K562 (cell line): ENCODE data around the gene MEGF11. TPM values are rescaled to one million over a fixed set of nuclear protein-coding genes. Genes with fewer than 3 reads are reported as not detected.

Experiments used
- ATAC-seq: fragments of 200-7000 bp; cut with Tn5 transposase; 3 replicates; pipeline ENCODE4 v1.9.1; 2020; ENCODE audit warnings: moderate library complexity
- BruUV-seq: library from RNA; stranded (reverse); fragments of 400-500 nt; replicated peaks from 2 replicates; lab custom pipeline; 2021; lab: Mats Ljungman, UMichigan
- CTCF ChIA-PET: fragments of 300-600 bp; formaldehyde crosslinking; extraction: SDS; loops from one replicate; lab custom pipeline; 2021; ENCODE audit warnings: low intra/inter-chr PET ratio; lab: Yijun Ruan, JAX
- POLR2A ChIA-PET: fragments of 300-600, 350-650 bp; sonication (Branson Sonifier 250); formaldehyde crosslinking; extraction: SDS; loops from one replicate; lab custom pipeline; 2021; ENCODE audit warnings: antibody characterized with exemption, inconsistent platforms; lab: Yijun Ruan, JAX
- DNase-seq, 4 experiments: peaks; one replicate each; pipeline versions ENCODE4 v3.0.0 to v3.0.0-alpha.2; 2011 to 2018; ENCODE audit warnings: low spot score in 3 of 4, mixed read lengths in 3 of 4; ENCODE audit errors: extremely low read depth in 1 of 4
- FAIRE-seq: peaks from 2 replicates; lab custom pipeline; 2011; peaks lifted over from hg19 to GRCh38; lab: Jason Lieb, UNC
- H2AFZ ChIP-seq: 2 replicates; pipeline ENCODE4 v1.6.0; 2011; ENCODE audit warnings: low read depth, low read length, control low read depth, inconsistent platforms
- H3K27ac ChIP-seq: fragments of 200-600 bp; 3 replicates; pipeline ENCODE4 v1.8.0; 2011; ENCODE audit warnings: low read depth, mild to moderate bottlenecking, control low read depth, inconsistent platforms, low read length, moderate library complexity, mixed read lengths; ENCODE audit errors: extremely low read depth
- H3K27me3 ChIP-seq, 2 experiments: fragments of 300-600 bp in 1 of 2; 2 replicates in 1 of 2; 3 replicates in 1 of 2; pipeline versions ENCODE4 v1.6.0 to v1.8.0; 2011; ENCODE audit warnings: inconsistent platforms in 2 of 2, low read length in 2 of 2, mild to moderate bottlenecking in 1 of 2, mixed read lengths in 1 of 2, moderate library complexity in 1 of 2; ENCODE audit not compliant: control insufficient read depth in 2 of 2, insufficient read depth in 2 of 2
- H3K36me3 ChIP-seq: fragments of 300-600 bp; 3 replicates; pipeline ENCODE4 v1.8.0; 2011; ENCODE audit warnings: mild to moderate bottlenecking, low read length, inconsistent platforms; ENCODE audit not compliant: control insufficient read depth, insufficient read depth
- H3K4me1 ChIP-seq, 2 experiments: fragments of 200-600 bp in 1 of 2; replicated peaks in 1 of 2; 2 replicates in 1 of 2; 3 replicates in 1 of 2; pipeline versions ENCODE4 v1.5.1 to v1.8.0; 2011; ENCODE audit warnings: inconsistent platforms in 2 of 2, low read length in 2 of 2, mild to moderate bottlenecking in 1 of 2, mixed read lengths in 1 of 2, moderate library complexity in 1 of 2; ENCODE audit not compliant: control insufficient read depth in 2 of 2, insufficient read depth in 2 of 2
- H3K4me2 ChIP-seq: 2 replicates; pipeline ENCODE4 v1.6.1; 2011; ENCODE audit warnings: low read length, control low read depth, inconsistent platforms, mixed read lengths; ENCODE audit not compliant: insufficient read depth
- H3K4me3 ChIP-seq: fragments of 200-600 bp; sonication (generic), shearing (Covaris generic); 2 replicates; pipeline ENCODE4 v1.5.1; 2016; ENCODE audit warnings: control low read depth, inconsistent platforms
- H3K79me2 ChIP-seq: fragments of 200-600 bp; 3 replicates; pipeline ENCODE4 v1.8.0; 2011; ENCODE audit warnings: low read length, inconsistent platforms; ENCODE audit not compliant: control insufficient read depth, insufficient read depth
- H3K9ac ChIP-seq, 2 experiments: 2 replicates each; pipeline versions ENCODE4 v1.6.0 to v1.6.1; 2011; ENCODE audit warnings: low read depth in 2 of 2, low read length in 2 of 2, control low read depth in 1 of 2, inconsistent platforms in 1 of 2, mild to moderate bottlenecking in 1 of 2, mixed read lengths in 1 of 2; ENCODE audit not compliant: insufficient read depth in 1 of 2
- H3K9me1 ChIP-seq: one replicate; pipeline ENCODE4 v1.6.0; 2011; ENCODE audit warnings: inconsistent platforms, mild to moderate bottlenecking, low read length, moderate library complexity; ENCODE audit not compliant: control insufficient read depth, insufficient read depth
- H3K9me3 ChIP-seq: replicated peaks from 2 replicates; pipeline ENCODE4 v1.5.1; 2011; ENCODE audit warnings: low read depth, low read length, inconsistent platforms; ENCODE audit not compliant: control insufficient read depth, insufficient read depth
- H4K20me1 ChIP-seq: replicated peaks from 2 replicates; pipeline ENCODE4 v1.6.1; 2011; ENCODE audit warnings: low read length, inconsistent platforms, mixed read lengths; ENCODE audit not compliant: control insufficient read depth, insufficient read depth
- CEBPB ChIP-seq: fragments of 450-650 bp; IDR thresholded peaks from 2 replicates; pipeline ENCODE4 v1.6.1; 2016; ENCODE audit warnings: missing genetic modification characterization, missing compliant biosample characterization
- RBM25 ChIP-seq: fragments of 200-400 bp; formaldehyde crosslinking; IDR thresholded peaks from 2 replicates; pipeline ENCODE4 v1.6.1; 2018; ENCODE audit warnings: low read length, low read depth, moderate library complexity; ENCODE audit not compliant: severe bottlenecking
- ZNF318 ChIP-seq, 2 experiments: fragments of 450-650 bp; IDR thresholded peaks; 2 replicates each; pipeline ENCODE4 v1.6.1; 2016; ENCODE audit warnings: mild to moderate bottlenecking in 2 of 2, borderline replicate concordance in 1 of 2, low read depth in 1 of 2, moderate library complexity in 1 of 2
- WGBS: fragments of 100-300 bp; shearing (Covaris generic); methylation state at CpG from one replicate; pipeline ENCODE4 v1.1.6; 2016; ENCODE audit warnings: low coverage, mixed read lengths; ENCODE audit not compliant: insufficient coverage; ENCODE audit errors: missing lambda C conversion rate; 5-methylcytosine and 5-hydroxymethylcytosine counted together
- in situ Hi-C: fragments of 300-500 bp; cut with MboI; formaldehyde crosslinking; loops from 4 replicates; pipeline ENCODE4 v1.15.0; 2018; ENCODE audit warnings: inconsistent platforms, mixed read lengths
- intact Hi-C: fragments of 100-400 bp; cut with micrococcal nuclease; formaldehyde crosslinking; loops from 2 replicates; pipeline ENCODE4 v1.14.2; 2022
- polyA plus RNA-seq, 8 experiments: library from polyadenylated mRNA; depleted of rRNA in 4 of 8; stranded (reverse) in 5 of 8; unstranded in 3 of 8; fragments of >200 nt; fragmentation: Nextera tagmentation in 2 of 8; fragmentation: Illumina TruSeq in 1 of 8; extraction: Ambion mirVana in 2 of 8; extraction: Trizol in 1 of 8; gene quantifications; 2 replicates each; pipeline versions ENCODE4 v1.2.1 to v1.2.3, GENCODE V29; 2011 to 2014; ENCODE audit warnings: inconsistent platforms in 1 of 8, missing spikeins in 1 of 8
- total RNA-seq, 7 experiments: library from RNA; depleted of rRNA in 6 of 7; stranded (reverse); fragments of >200 nt in 6 of 7; fragmentation: Illumina TruSeq in 2 of 7; extraction: Trizol in 2 of 7; gene quantifications; 2 replicates each; pipeline versions ENCODE4 v1.2.1 to v1.2.3, GENCODE V29; 2011 to 2021; ENCODE audit warnings: low replicate concordance in 1 of 7
- TF ChIP-seq, protein P1 (sequence below): fragments of 250-450 bp; sonication (Bioruptor Pico); IDR thresholded peaks from 2 replicates; pipeline ENCODE4 v1.8.0; 2021; ENCODE audit warnings: mild to moderate bottlenecking, moderate library complexity

Gene MEGF11
- total and polyA plus RNA-seq, 9 of the 15 experiments (the other 6 are each of a cell fraction or from before 2014, with no cell fraction given), result 0.06 to 0.23 (median 0.20) TPM; not detected in 6

DNA sequence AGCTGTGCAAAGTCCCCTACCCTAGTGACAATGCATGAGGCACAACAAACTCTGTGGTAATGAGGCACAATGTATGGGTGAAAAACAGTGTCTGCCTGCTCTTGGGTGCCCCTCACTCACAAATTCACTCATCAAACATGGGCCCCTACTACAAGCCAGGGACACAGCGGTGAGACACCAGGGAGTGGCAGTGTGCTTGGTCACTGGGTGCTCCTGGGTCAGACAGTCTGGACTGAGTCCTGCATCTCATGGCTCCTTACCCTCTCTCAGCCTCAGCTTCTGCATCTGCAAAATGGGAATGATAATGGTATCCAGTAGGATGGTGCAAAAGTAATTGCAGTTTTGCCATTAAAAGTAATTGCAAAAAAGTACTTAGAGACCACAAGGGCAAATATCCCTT is 184.7 kb downstream of the MEGF11 start:
- H2AFZ ChIP-seq, result no peak overlapping the region
- no peak for TF ChIP-seq CEBPB
- H3K4me2 ChIP-seq, result no peak overlapping the region
- H3K4me1 ChIP-seq, result no peaks in the 10 kb centered on the region
- FAIRE-seq (no peak), ATAC-seq (no peak), DNase-seq (no peak)
- H3K9me1 ChIP-seq, result no peaks in the 10 kb centered on the region
- POLR2A ChIA-PET, result interaction anchor here (0.6 kb wide), 1 partner anchor 10 kb away, joined by 3 read pairs; no protein-coding TSS in a partner anchor
- H3K9ac ChIP-seq, result no peak overlapping the region
- H3K27me3 ChIP-seq, result peaks cover 18 to 39% of the 10 kb centered on the region in 2 experiments
- intact Hi-C loops (no loop called here), in situ Hi-C loops (no loop called here)
- no peaks in the 10 kb centered on the region for H3K9me3 ChIP-seq
- CTCF ChIA-PET, result no interaction called here
- WGBS, result 0% methylated on average over 1 of the region's 1 CpG
- no TSS peak for BruUV-seq
- no peaks in the 10 kb centered on the region for H3K79me2 ChIP-seq
- no peaks in the 10 kb centered on the region for H3K36me3 ChIP-seq
- no peak overlapping the region for H3K27ac ChIP-seq
- no peak overlapping the region for H3K4me3 ChIP-seq
- H4K20me1 ChIP-seq, result 0 out of 2 replicates have a peak, but pooled peaks cover 2% of the 10 kb centered on the region

GRCh38 chr15:66067687-66068086 is 185.9 kb downstream of the MEGF11 start:
- Histone ChIP-seq H3K4me1 (no peaks in the 10 kb centered on the region), H4K20me1 (0 out of 2 replicates have a peak, but pooled peaks cover 2% of the 10 kb centered on the region), H3K36me3 (no peaks in the 10 kb centered on the region), H3K9ac (no peak overlapping the region), H3K9me3 (no peaks in the 10 kb centered on the region), H3K4me3 (no peak overlapping the region), H3K4me2 (no peak overlapping the region), H3K9me1 (no peaks in the 10 kb centered on the region), H3K27ac (no peak overlapping the region), H2AFZ (no peak overlapping the region), H3K79me2 (no peaks in the 10 kb centered on the region), H3K27me3 (peaks cover 12 to 30% of the 10 kb centered on the region in 2 experiments; a peak in 3 of 5 replicates)
- no TSS peak for BruUV-seq
- ChIA-PET CTCF (no interaction called here), POLR2A (interaction anchor here (1.0 to 1.1 kb wide), 2 partner anchors 25 to 477 kb away, joined by 3 to 4 read pairs; no protein-coding TSS in a partner anchor)
- in situ Hi-C loops (no loop called here), intact Hi-C loops (no loop called here)
- no peak for FAIRE-seq
- DNase-seq, result no peak
- no peak for TF ChIP-seq ZNF318 (IDR thresholded peaks at IDR 0.05; ENCODE audit: borderline replicate concordance in 1 of 2, low read depth in 1 of 2)
- TF ChIP-seq, protein P1, sequence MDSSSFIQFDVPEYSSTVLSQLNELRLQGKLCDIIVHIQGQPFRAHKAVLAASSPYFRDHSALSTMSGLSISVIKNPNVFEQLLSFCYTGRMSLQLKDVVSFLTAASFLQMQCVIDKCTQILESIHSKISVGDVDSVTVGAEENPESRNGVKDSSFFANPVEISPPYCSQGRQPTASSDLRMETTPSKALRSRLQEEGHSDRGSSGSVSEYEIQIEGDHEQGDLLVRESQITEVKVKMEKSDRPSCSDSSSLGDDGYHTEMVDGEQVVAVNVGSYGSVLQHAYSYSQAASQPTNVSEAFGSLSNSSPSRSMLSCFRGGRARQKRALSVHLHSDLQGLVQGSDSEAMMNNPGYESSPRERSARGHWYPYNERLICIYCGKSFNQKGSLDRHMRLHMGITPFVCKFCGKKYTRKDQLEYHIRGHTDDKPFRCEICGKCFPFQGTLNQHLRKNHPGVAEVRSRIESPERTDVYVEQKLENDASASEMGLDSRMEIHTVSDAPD (CRISPR knock-in tag), result no peak
- peak; percentile 61 for TF ChIP-seq RBM25
- 0% methylated on average over 5 of the region's 5 CpGs for WGBS
- no peak for ATAC-seq
